ENCODE data around the gene HTN1.

DNA sequence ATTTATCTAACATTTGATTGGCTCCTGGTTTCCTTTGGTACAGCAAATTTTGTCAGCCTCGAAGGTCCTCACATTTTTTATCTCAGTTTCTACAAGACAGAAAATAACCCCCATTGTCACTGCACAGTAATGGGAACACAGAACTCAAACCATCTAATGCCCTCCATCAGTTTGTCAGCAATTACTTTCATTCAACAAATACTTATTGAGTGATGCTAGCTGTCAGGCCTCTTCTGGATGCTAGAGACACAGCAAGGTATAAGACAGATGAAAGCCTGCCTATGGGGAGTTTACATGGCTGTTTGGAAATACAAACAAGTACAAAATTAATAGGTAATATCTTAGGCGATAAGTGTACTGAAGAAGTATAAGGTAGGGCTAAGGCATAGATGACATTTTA is 27.0 kb upstream of the HTN1 start:
- TF ChIP-seq POLR2A (IDR thresholded peaks at IDR 0.05; ENCODE audit: low read length) (no peak), GATA1 (IDR thresholded peaks at IDR 0.05; ENCODE audit: low read depth, low read length) (no peak)

Data from erythroblast (primary cell).